B cell (primary cell): ENCODE data around the gene EMP3.

Experiments
- EZH2 ChIP-seq: IDR thresholded peaks from 2 replicates; pipeline ENCODE4 v1.6.1; 2012; ENCODE audit warnings: borderline replicate concordance, low read depth, mild to moderate bottlenecking, moderate library complexity, low read length; ENCODE audit not compliant: insufficient read depth, poor library complexity, severe bottlenecking
- TF ChIP-seq, protein P1 (sequence below): fragments of 200-600 bp; IDR thresholded peaks from one replicate; pipeline ENCODE4 v1.8.0; 2022; ENCODE audit warnings: antibody characterized with exemption, mild to moderate bottlenecking

DNA sequence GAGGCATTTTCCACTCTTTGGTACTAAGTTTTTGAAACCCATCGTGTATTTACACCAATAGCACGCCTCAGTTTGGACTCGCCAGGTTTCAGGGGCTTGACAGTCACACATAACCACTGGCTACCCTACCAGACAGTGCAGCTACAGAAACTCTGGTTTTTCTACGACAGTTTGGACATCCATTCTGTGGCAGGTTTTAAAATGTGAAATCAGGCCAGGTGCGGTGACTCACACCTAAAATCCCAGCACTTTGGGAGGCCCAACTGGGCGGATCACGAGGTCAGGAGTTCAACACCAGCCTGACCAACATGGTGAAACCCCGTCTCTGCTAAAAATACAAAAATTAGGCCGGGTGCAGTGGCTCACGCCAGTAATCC, 52.8 kb downstream of the EMP3 start:
- TF ChIP-seq, protein P1, sequence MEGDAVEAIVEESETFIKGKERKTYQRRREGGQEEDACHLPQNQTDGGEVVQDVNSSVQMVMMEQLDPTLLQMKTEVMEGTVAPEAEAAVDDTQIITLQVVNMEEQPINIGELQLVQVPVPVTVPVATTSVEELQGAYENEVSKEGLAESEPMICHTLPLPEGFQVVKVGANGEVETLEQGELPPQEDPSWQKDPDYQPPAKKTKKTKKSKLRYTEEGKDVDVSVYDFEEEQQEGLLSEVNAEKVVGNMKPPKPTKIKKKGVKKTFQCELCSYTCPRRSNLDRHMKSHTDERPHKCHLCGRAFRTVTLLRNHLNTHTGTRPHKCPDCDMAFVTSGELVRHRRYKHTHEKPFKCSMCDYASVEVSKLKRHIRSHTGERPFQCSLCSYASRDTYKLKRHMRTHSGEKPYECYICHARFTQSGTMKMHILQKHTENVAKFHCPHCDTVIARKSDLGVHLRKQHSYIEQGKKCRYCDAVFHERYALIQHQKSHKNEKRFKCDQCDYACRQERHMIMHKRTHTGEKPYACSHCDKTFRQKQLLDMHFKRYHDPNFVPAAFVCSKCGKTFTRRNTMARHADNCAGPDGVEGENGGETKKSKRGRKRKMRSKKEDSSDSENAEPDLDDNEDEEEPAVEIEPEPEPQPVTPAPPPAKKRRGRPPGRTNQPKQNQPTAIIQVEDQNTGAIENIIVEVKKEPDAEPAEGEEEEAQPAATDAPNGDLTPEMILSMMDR = no peak
- TF ChIP-seq EZH2 = no peak
